Measurements from ENCODE around the gene PUM2. TPM values are rescaled to one million over a fixed set of nuclear protein-coding genes. Genes with fewer than 3 reads are reported as not detected.

The PUM2 gene
- total RNA-seq, 1 donor from 2014 or later, result 69.8 TPM

DNA sequence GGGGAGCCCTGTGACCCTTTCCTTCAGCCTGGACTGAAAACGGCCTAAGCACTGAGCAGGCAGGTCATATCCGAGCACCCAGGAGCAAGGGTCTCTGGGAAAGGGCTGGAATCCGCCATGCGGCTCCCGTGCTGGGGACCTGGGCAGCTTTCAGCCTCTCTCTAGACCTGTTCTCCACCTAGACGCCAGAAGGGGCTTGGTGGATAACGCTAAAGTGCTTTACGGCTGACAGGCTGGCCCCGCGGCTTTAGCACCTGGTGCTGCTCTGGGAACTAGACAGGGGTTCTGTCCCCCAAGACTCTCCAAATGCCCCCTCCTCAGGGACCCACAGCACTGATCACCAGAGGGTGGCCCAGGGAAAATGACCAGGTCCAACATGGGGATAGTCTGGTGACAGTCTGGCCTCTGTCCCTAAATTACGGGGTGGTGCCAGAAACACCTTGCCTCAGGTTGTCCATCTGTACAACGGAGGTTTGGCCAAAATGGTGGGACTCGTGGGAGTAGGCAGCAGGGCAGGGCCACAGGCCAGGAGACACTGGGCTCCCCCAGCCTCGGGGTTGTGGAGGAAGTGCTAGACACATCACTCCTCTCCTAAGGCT is 138.7 kb downstream of the PUM2 start:
- TF ChIP-seq, protein P1, sequence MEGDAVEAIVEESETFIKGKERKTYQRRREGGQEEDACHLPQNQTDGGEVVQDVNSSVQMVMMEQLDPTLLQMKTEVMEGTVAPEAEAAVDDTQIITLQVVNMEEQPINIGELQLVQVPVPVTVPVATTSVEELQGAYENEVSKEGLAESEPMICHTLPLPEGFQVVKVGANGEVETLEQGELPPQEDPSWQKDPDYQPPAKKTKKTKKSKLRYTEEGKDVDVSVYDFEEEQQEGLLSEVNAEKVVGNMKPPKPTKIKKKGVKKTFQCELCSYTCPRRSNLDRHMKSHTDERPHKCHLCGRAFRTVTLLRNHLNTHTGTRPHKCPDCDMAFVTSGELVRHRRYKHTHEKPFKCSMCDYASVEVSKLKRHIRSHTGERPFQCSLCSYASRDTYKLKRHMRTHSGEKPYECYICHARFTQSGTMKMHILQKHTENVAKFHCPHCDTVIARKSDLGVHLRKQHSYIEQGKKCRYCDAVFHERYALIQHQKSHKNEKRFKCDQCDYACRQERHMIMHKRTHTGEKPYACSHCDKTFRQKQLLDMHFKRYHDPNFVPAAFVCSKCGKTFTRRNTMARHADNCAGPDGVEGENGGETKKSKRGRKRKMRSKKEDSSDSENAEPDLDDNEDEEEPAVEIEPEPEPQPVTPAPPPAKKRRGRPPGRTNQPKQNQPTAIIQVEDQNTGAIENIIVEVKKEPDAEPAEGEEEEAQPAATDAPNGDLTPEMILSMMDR (IDR thresholded peaks at IDR 0.05; ENCODE audit: borderline replicate concordance), result no peak
- H3K27ac ChIP-seq (replicated peaks), result no peak overlapping the region
- no peak overlapping the region for H3K4me3 ChIP-seq
- H3K9me3 ChIP-seq (replicated peaks), result no peaks in the 10 kb centered on the region
- no peaks in the 10 kb centered on the region for H3K36me3 ChIP-seq
- intact Hi-C loops (cut with micrococcal nuclease), result no loop called here
- no peaks in the 10 kb centered on the region for H3K4me1 ChIP-seq
- no peak for DNase-seq
- H3K27me3 ChIP-seq (ENCODE audit: low read depth), result no peaks in the 10 kb centered on the region

DNA sequence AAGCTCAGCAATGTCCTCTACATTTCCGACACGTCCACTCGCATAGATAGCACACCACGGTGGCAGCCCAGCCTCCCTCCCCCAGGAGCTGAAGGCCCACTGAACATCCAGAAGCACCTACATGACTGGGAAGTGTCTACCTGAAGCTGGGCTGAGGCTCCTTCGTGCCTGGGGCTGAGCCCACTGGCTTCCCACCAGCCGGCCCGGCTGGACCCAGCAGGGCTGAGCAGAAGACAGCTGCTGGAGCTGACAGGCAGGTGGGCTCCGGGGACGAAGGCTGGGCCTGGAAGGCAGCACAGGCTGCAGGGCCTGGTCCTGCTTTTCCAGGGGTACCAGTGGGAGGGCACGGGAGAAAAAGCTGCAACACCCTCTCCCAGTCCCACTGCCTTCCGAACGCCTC is 139.2 kb downstream of the PUM2 start:
- DNase-seq, result no peak
- Histone ChIP-seq H3K4me1 (no peaks in the 10 kb centered on the region), H3K9me3 (replicated peaks) (no peaks in the 10 kb centered on the region), H3K4me3 (no peak overlapping the region), H3K36me3 (no peaks in the 10 kb centered on the region), H3K27ac (replicated peaks) (no peak overlapping the region), H3K27me3 (ENCODE audit: low read depth) (no peaks in the 10 kb centered on the region)
- TF ChIP-seq, protein P1 (IDR thresholded peaks at IDR 0.05; ENCODE audit: borderline replicate concordance), result no peak
- intact Hi-C loops (cut with micrococcal nuclease), result no loop called here

DNA sequence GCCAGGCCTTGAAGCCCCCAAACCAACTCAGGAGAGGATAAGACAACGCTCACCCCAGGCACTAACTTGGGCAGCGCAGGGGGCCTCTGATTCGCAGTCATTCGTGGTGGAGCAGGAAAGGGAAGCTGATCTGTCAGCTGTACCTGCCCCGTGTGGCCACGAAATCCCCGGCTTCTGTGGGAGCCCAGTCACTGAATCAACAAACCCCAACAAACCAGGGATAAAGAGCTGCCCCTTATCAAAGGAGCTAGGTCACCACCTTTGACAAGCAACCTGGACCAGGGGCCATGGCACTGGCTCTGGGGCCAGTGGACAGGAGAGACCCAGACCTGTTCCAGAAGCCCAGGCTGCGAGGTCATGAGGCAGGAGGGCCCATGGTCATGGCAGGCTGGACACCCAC is 140.2 kb downstream of the PUM2 start:
- intact Hi-C loops (cut with micrococcal nuclease), result no loop called here
- no peak for DNase-seq
- Histone ChIP-seq H3K27me3 (ENCODE audit: low read depth) (no peaks in the 10 kb centered on the region), H3K36me3 (no peaks in the 10 kb centered on the region), H3K27ac (replicated peaks) (no peak overlapping the region), H3K9me3 (replicated peaks) (no peaks in the 10 kb centered on the region), H3K4me3 (no peak overlapping the region), H3K4me1 (no peaks in the 10 kb centered on the region)
- TF ChIP-seq, protein P1 (IDR thresholded peaks at IDR 0.05; ENCODE audit: borderline replicate concordance), result no peak

DNA sequence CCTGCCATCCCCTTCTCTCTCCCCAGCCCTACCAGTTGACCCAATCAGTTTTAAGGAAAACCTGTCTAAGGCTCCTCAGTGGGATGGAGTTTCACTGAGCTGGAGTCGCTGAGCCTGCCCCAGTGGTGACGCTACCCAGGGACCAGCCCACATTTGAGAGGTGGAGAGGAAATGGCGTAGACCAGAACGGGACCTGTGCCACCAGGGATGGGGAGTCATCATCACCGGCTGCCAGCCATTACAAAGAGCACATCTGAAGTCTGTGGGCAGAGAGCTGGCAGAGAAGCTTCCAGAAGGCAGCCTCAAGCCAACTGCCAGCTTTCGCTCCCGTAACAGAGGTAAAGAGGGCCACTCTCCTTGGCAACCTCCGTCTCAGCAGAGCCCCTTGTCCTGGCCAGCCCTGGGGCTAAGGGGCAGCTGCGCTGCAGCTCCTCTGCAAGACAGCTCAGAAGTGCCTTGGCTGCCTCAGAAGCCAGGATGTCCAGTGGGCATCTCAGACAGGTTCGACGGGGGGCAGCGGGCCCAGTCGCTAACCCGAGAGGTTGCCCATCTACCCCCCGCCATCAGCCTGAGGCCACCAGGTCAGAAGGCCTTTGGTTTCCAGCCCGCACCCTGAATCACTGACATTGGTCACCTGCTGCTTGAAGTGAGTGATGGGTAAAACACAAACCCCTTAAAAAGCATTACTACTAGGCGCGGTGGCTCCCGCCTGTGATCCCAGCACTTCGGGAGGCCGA is 141.1 kb downstream of the PUM2 start:
- no peak for DNase-seq
- H3K4me3 ChIP-seq, result no peak overlapping the region
- intact Hi-C loops (cut with micrococcal nuclease), result no loop called here
- no peaks in the 10 kb centered on the region for H3K4me1 ChIP-seq
- no peak overlapping the region for H3K27ac ChIP-seq (replicated peaks)
- no peaks in the 10 kb centered on the region for H3K9me3 ChIP-seq (replicated peaks)
- no peaks in the 10 kb centered on the region for H3K36me3 ChIP-seq
- TF ChIP-seq, protein P1 (IDR thresholded peaks at IDR 0.05; ENCODE audit: borderline replicate concordance), result no peak
- no peaks in the 10 kb centered on the region for H3K27me3 ChIP-seq (ENCODE audit: low read depth)

DNA sequence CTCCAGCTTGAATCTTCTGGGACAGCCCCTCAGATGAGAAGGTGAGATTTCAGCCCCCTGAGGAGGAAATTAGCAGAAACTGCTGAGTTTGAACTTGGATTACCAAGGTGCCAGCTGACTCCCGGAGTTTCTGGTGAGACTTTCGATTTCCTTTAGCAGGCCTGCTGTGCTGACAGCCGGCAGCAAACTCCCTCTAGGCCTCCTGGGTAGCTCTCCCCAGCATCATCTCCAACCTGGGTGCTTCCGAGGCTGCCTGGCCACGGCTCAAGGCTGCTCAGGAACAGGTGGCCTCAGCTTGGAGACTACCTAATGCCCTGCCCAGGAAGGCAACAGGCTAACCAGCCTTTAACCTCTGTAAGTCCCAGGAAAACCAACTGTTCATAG is 142.2 kb downstream of the PUM2 start:
- intact Hi-C loops (cut with micrococcal nuclease), result no loop called here
- Histone ChIP-seq H3K4me1 (no peaks in the 10 kb centered on the region), H3K9me3 (replicated peaks) (no peaks in the 10 kb centered on the region), H3K27ac (replicated peaks) (no peak overlapping the region), H3K36me3 (no peaks in the 10 kb centered on the region), H3K4me3 (no peak overlapping the region), H3K27me3 (ENCODE audit: low read depth) (no peaks in the 10 kb centered on the region)
- DNase-seq, result no peak
- TF ChIP-seq, protein P1 (IDR thresholded peaks at IDR 0.05; ENCODE audit: borderline replicate concordance), result no peak

Measured in left ventricle myocardium inferior (tissue), 1 donor.